HepG2 (cell line): ENCODE measurements around the gene MAGEB4.

Source experiments
- AGO2 ChIP-seq: fragments of 200-400 bp; formaldehyde crosslinking; optimal IDR thresholded peaks from 2 replicates; pipeline ENCODE3; 2017; ENCODE audit warnings: mild to moderate bottlenecking, low read depth, low read length, moderate library complexity
- ARNT ChIP-seq: fragments of 450-650 bp; IDR thresholded peaks from 2 replicates; pipeline ENCODE4 v1.6.1; 2017
- EZH2 ChIP-seq: conservative IDR thresholded peaks from 2 replicates; pipeline ENCODE4 v1.6.1; 2012; ENCODE audit warnings: mild to moderate bottlenecking, low read depth, low read length, moderate library complexity
- MEIS1 ChIP-seq: sonication (generic); formaldehyde crosslinking; IDR thresholded peaks from 2 replicates; pipeline ENCODE4 v1.9.0; 2021; ENCODE audit warnings: mild to moderate bottlenecking, missing genetic modification reagents, moderate library complexity, borderline replicate concordance
- POLR2A ChIP-seq, 2 experiments: IDR thresholded peaks; 2 replicates each; pipeline ENCODE4 v1.6.1; 2011; ENCODE audit warnings: low read depth in 2 of 2, low read length in 2 of 2, mild to moderate bottlenecking in 1 of 2, moderate library complexity in 1 of 2; ENCODE audit not compliant: insufficient read depth in 1 of 2
- TEAD3 ChIP-seq: optimal IDR thresholded peaks from 2 replicates; pipeline ENCODE3; 2016; ENCODE audit warnings: borderline replicate concordance
- ZNF124 ChIP-seq: sonication (generic); formaldehyde crosslinking; IDR thresholded peaks from 2 replicates; pipeline ENCODE4 v1.4.0; 2020; ENCODE audit warnings: missing genetic modification reagents
- ZNF34 ChIP-seq: sonication (generic); formaldehyde crosslinking; IDR thresholded peaks from 2 replicates; pipeline ENCODE4 v1.4.0; 2020; ENCODE audit warnings: mild to moderate bottlenecking, missing genetic modification reagents, borderline replicate concordance
- TF ChIP-seq, protein P1 (sequence below): IDR thresholded peaks from 2 replicates; pipeline ENCODE4 v1.6.1; 2016; ENCODE audit warnings: missing biosample characterization, missing genetic modification reagents, low read depth
- TF ChIP-seq, protein P2 (sequence below): sonication (generic); formaldehyde crosslinking; IDR thresholded peaks from 2 replicates; pipeline ENCODE4 v1.8.0; 2022; ENCODE audit warnings: mild to moderate bottlenecking, missing genetic modification reagents, borderline replicate concordance
- TF ChIP-seq, protein P3 (sequence below): sonication (generic); formaldehyde crosslinking; IDR thresholded peaks from 2 replicates; pipeline ENCODE4 v1.8.1; 2023; ENCODE audit warnings: mild to moderate bottlenecking, moderate library complexity, missing genetic modification reagents
- TF ChIP-seq, protein P4 (sequence below): sonication (generic); formaldehyde crosslinking; IDR thresholded peaks from 2 replicates; pipeline ENCODE4 v1.9.0; 2021; ENCODE audit warnings: mild to moderate bottlenecking, missing genetic modification reagents

DNA sequence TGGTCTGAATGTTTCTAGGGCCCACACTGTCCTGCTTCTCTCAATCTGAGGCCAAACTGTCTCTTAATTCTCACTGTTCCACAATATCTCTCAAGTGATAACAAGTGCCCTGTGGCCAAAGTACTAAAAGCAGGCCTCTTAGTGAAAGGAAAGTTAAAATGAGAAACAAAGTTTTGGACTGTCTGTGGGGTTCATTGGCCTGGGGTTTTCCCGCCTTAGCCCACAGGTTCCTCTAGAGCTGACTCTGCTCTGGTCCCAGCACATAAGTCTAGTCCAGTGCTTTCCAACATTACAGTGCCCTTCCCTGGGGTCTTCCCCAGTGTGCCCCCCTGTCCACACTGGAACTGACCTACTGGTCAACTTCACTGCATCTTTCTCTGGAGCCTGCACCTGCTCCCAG is 11.5 kb downstream of the MAGEB4 start:
- TF ChIP-seq, protein P1, sequence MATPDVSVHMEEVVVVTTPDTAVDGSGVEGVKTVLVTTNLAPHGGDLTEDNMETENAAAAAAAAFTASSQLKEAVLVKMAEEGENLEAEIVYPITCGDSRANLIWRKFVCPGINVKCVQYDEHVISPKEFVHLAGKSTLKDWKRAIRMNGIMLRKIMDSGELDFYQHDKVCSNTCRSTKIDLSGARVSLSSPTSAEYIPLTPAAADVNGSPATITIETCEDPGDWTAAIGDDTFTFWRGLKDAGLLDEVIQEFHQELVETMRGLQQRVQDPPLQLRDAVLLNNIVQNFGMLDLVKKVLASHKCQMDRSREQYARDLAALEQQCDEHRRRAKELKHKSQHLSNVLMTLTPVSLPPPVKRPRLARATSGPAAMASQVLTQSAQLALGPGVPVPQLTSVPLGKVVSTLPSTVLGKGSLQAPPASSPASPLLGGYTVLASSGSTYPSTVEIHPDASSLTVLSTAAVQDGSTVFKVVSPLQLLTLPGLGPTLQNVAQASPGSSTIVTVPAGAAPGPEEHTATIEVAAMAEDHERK (CRISPR knock-in tag) = no peak
- TF ChIP-seq, protein P2, sequence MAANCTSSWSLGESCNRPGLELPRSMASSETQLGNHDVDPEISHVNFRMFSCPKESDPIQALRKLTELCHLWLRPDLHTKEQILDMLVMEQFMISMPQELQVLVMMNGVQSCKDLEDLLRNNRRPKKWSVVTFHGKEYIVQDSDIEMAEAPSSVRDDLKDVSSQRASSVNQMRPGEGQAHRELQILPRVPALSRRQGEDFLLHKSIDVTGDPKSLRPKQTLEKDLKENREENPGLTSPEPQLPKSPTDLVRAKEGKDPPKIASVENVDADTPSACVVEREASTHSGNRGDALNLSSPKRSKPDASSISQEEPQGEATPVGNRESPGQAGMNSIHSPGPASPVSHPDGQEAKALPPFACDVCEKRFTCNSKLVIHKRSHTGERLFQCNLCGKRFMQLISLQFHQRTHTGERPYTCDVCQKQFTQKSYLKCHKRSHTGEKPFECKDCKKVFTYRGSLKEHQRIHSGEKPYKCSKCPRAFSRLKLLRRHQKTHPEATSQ (CRISPR knock-in tag) = no peak
- TF ChIP-seq AGO2 = no peak
- no peak for TF ChIP-seq EZH2
- no peak for TF ChIP-seq ARNT
- no peak for TF ChIP-seq MEIS1
- no peak for TF ChIP-seq TEAD3 (CRISPR knock-in tag)
- no peak for TF ChIP-seq POLR2A (IDR thresholded peaks at IDR 0.05; ENCODE audit: insufficient read depth in 1 of 2, low read depth in 2 of 2, low read length in 2 of 2)
- TF ChIP-seq, protein P3, sequence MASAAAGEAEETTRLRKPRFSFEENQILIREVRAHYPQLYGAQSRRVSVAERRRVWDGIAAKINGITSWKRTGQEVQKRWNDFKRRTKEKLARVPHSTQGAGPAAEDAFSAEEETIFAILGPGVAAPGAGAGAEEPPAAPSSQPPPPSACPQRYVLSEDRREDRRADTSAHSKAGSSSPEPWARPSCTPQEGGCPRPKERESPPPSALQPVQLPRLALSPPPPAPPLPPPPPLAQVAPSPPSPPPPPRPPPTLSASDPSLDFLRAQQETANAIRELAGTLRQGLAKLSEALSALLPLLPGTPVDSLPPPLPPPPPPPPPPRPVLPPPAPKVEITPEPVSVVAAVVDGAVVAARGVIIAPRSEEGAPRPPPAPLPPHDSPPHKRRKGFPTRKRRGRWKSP (CRISPR knock-in tag) = no peak
- no peak for TF ChIP-seq ZNF124 (CRISPR knock-in tag)
- no peak for TF ChIP-seq ZNF34 (CRISPR knock-in tag)
- TF ChIP-seq, protein P4, sequence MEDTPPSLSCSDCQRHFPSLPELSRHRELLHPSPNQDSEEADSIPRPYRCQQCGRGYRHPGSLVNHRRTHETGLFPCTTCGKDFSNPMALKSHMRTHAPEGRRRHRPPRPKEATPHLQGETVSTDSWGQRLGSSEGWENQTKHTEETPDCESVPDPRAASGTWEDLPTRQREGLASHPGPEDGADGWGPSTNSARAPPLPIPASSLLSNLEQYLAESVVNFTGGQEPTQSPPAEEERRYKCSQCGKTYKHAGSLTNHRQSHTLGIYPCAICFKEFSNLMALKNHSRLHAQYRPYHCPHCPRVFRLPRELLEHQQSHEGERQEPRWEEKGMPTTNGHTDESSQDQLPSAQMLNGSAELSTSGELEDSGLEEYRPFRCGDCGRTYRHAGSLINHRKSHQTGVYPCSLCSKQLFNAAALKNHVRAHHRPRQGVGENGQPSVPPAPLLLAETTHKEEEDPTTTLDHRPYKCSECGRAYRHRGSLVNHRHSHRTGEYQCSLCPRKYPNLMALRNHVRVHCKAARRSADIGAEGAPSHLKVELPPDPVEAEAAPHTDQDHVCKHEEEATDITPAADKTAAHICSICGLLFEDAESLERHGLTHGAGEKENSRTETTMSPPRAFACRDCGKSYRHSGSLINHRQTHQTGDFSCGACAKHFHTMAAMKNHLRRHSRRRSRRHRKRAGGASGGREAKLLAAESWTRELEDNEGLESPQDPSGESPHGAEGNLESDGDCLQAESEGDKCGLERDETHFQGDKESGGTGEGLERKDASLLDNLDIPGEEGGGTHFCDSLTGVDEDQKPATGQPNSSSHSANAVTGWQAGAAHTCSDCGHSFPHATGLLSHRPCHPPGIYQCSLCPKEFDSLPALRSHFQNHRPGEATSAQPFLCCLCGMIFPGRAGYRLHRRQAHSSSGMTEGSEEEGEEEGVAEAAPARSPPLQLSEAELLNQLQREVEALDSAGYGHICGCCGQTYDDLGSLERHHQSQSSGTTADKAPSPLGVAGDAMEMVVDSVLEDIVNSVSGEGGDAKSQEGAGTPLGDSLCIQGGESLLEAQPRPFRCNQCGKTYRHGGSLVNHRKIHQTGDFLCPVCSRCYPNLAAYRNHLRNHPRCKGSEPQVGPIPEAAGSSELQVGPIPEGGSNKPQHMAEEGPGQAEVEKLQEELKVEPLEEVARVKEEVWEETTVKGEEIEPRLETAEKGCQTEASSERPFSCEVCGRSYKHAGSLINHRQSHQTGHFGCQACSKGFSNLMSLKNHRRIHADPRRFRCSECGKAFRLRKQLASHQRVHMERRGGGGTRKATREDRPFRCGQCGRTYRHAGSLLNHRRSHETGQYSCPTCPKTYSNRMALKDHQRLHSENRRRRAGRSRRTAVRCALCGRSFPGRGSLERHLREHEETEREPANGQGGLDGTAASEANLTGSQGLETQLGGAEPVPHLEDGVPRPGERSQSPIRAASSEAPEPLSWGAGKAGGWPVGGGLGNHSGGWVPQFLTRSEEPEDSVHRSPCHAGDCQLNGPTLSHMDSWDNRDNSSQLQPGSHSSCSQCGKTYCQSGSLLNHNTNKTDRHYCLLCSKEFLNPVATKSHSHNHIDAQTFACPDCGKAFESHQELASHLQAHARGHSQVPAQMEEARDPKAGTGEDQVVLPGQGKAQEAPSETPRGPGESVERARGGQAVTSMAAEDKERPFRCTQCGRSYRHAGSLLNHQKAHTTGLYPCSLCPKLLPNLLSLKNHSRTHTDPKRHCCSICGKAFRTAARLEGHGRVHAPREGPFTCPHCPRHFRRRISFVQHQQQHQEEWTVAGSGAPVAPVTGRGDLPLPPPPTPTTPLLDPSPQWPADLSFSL (CRISPR knock-in tag) = no peak
